ENCODE results near the gene EQTN.

Gene EQTN

DNA sequence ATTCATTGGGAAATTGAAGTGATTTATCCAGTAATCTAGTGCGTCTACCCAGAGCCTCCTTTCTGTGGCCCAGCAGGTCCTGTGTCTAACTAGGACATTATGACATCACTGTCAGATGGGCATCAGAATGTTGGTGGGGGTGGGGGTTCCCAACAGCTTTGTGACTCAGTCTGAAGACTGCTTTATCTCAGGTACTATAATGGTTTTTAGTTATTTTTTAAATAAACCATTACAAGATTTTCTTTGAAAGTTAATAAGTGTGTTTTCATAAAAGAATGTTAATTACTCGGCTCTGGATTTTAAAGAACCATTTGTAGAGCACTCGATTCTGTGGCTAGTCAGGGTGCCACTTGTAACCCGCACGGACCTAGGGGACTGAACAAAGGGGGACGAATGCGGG, at the start of gene EQTN:
TSS of gene EQTN (minus strand) at position 101 of the 400 bp plus-strand sequence. CDS start at position 6, 95 bp downstream.
- no peak for DNase-seq (ENCODE audit: low spot score)

DNA sequence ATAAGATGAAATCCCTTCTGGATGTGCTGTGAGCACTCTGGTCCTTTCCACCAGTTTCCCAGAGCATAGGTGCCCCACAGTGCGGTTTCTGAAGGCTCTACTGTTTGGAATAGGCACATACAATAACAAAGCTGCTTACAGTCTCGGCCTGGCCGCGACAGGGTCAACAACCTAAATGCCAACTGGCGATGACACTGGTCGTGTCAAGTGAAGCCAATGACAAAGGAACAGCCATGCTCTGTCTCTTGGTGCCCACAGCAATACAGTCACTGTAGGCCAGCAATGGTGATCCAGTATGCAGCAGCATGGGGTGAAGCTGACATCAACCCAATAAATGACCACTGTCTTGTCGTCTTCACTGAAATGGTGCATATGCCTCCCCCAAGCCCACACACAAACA, 47.8 kb upstream of the EQTN start:
- no peak for DNase-seq (ENCODE audit: low spot score)

DNA sequence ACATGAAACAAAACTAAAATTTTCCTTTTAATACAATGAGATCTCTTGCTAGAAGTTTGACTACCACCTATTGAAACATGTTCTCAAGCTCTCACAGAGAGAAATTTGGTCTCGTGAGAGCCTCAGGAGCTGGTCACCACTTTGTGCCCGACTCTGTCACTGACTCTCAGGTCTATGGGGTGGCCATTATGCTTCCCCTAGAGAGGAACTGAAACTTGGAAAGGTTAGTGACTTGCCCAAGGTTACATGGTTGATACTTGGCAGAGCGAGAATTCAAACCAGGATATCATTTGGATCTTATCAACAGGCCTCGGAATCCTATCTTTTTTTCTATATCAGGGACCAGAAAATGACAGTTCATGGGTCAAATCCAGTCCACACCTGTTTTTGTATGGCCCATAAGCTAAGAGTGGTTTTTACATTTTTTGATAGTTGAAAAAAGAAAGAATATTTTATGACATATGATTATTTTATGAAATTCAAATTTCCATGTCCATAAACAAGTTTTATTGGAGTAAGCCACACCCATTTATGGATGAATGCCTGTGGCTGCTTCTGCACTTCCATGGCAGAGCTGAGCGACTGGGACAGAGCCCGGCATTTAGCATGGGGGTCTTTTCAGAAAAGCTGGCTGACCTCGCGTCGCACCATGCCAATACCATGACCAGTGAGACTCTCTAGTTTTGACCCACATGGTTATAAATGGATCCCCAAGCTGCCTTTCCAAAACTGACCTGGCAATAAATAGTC, 44.8 kb upstream of the EQTN start:
- DNase-seq (ENCODE audit: low spot score), result no peak

- DNase-seq (ENCODE audit: low spot score), result no peak
These were observed 44.1 kb upstream of the EQTN start for GRCh38 chr9:27340961-27341511.

GRCh38 chr9:27340285-27340674, 43.3 kb upstream of the EQTN start:
- DNase-seq (ENCODE audit: low spot score), result no peak

DNA sequence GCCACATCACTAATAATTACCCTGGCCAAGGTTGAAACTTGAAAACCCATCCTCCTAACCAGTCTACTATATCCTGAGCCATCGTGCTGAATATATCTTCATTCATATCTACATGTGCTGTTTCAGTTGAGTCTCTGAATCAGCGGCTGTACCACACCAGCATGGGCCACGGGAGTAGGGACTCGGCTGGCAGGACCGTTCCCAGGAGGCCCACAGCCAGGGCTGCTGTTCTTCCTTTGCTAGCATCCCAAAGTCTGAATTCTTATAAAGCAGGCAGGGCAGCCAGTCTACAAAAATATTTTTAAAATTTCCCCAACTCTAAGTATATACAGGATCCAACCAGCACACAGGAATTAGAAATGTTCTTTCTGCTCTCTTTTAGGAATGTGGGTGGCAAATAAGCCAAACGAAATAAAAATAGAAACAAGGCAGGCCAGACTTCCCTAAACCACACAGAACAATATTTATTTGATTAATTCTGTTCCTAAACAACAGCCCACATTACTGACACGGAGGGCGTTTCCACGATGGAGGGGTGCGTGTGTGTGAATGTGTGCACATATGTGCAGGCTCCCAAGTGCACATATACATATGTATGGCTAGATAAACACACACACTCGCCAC, 42.8 kb upstream of the EQTN start:
- DNase-seq (ENCODE audit: low spot score), result no peak

GRCh38 chr9:27338527-27338903, 41.6 kb upstream of the EQTN start:
- DNase-seq (ENCODE audit: low spot score), result no peak

GRCh38 chr9:27337833-27338526, 41.0 kb upstream of the EQTN start:
- no peak for DNase-seq (ENCODE audit: low spot score)

DNA sequence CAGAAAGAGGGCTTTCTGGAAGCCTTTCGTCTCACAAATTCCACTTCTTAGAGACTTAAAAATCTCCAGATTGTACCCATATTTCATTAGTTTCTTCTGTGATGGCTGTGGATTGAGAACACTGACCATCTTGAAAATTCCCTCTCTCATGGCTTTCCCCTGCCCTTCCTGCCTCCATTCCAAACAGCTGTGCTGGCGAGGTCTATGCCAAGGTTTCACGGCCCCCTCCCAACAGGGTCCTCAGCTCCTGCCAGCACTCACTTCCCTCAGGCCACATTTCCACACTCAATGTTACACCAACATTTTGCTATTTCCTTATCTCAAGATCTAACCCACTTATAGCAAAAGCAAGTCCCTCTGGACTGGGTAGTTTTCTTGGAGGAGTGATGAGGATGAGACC, 40.3 kb upstream of the EQTN start:
- no peak for DNase-seq (ENCODE audit: low spot score)

GRCh38 chr9:27336829-27337228, 39.9 kb upstream of the EQTN start:
- DNase-seq (ENCODE audit: low spot score), result no peak

DNA sequence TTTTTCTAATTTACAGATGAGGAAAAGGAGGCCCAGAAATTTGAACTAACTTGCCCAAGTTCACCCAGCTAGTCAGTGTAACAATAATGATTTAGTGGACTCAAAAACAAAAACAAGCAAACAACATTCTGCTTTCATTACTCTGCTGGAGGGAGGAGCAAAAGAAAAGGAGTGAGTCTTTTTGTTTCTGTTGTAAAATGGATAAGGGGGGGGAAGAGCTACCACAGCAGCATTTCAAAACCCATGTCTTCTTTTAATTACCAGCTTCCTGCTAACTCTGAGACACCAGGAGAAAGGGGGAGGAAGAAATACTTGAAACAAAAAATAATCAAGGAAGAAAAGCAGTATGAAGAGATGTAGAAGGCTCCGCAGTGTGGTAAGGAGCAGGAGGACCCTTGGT, 39.2 kb upstream of the EQTN start:
- DNase-seq (ENCODE audit: low spot score), result no peak

- no peak for DNase-seq (ENCODE audit: low spot score)
These were observed 38.1 kb upstream of the EQTN start for GRCh38 chr9:27335075-27335474.

DNA sequence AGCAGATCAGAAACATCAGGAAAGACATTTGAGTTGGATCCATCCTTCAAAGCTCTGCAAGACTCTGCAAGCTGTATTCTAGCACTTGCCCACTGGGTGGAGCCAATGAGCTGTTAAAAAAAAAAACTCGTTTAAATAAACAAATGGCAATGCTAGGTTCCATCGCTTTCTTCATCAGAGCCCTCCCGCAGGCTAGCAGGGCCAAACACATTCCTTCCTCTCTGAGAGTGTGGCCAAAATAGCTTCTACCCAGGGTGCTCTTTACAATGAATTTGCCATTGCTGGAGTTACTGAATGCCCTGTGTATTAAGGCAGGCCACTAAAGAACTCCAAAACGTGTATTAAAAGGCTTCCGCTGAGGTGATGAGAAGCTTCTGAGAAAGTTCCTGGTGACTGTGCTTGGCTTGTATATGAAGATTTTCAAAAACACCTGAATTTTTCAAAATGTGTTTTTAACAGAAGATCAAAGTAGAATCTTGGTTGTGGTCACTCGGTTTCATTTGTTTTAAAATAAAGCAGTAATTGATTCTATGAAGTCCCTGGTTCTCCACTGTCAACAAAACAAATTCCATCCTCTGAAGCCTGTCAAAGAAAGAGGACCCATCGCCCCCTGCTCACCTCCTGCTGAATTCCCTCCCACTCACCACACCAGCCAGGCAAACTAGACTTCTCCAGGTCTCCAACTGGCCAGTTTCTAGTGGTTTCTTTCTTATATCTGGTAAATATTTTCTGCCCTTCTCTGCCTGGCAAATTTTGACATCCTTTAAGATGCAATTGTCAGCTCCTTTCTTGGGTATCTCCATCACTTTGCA, 36.5 kb upstream of the EQTN start:
- DNase-seq (ENCODE audit: low spot score), result peak; percentile 62

- no peak for DNase-seq (ENCODE audit: low spot score)
These were observed 34.4 kb upstream of the EQTN start for GRCh38 chr9:27331393-27331792.

- DNase-seq (ENCODE audit: low spot score), result no peak
These were observed 32.3 kb upstream of the EQTN start for GRCh38 chr9:27329291-27329690.

GRCh38 chr9:27328483-27328882, 31.5 kb upstream of the EQTN start:
- no peak for DNase-seq (ENCODE audit: low spot score)

DNA sequence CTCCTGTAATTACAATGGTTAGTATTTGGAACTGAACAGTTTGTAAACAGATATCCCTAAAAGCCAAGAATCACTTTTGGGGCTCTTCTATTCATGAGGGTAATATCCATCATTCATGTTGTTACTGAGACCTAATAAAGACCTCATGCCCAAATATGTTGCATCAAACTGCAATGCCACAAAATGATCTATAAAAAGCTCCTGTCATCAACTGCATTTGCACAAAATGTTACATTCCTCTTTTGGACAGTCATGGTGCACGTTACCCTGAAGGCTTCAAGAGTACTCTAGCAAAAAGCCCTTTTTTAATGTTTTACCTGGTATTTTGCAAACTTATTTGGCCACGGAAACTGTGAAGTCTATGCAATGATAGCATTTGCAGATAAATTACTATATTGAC, 14.2 kb upstream of the EQTN start:
- no peak for DNase-seq (ENCODE audit: low spot score)

- DNase-seq (ENCODE audit: low spot score), result no peak
These were observed 13.6 kb upstream of the EQTN start for GRCh38 chr9:27310582-27310981.

GRCh38 chr9:27308691-27309390, 11.9 kb upstream of the EQTN start:
- DNase-seq (ENCODE audit: low spot score), result no peak

DNA sequence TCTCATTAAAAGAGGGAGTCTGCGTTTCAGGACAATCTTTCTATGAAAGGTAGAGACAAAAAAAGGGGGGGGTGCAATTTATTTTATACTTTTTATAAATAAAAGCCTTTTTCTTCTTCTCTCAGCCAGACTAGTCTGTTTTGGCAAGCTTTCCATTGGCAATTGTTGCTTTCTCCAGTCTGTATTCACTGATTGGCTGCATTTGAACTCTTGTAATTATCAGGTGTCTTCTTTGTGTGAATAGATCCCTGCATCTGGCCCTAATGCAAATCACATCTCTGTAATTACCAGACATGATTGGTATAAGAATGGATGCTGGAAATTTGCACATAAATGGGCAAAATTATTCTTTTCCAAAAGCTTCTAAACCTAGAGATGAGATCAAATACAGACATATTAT, 7.6 kb upstream of the EQTN start:
- DNase-seq (ENCODE audit: low spot score), result no peak

DNA sequence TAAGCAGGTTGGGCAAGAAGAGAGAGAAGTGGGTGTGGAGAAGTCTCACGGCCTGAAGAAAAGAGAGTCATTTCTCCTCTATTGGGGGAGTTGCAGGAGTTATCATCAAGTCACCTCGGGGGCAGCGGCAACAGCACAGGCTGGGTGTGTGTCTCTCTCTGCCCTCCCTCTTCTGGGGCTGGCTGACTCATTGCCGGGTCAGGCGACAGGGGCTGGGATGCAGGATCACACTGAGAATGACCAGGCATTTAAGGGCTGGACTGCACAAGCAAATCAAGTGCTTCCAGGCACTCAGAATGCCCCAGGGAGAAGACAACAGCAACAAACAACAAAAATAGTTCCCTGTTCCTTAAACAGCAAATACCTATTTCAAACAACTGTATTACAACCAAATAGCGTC, 6.3 kb upstream of the EQTN start:
- DNase-seq (ENCODE audit: low spot score), result no peak

GRCh38 chr9:27293996-27294395, 3.0 kb downstream of the EQTN start:
- no peak for DNase-seq (ENCODE audit: low spot score)

Measured in hematopoietic multipotent progenitor cell treated with erythropoietin and hydrocortisone succinate and interleukin-3 and kit ligand, for 15 days (in vitro differentiated cells).